Measurements from ENCODE around the gene FBXO31.

GRCh38 chr16:87369117-87369765, 14.3 kb downstream of the FBXO31 start:
- no peak for TF ChIP-seq YY1 (IDR thresholded peaks at IDR 0.05; ENCODE audit: insufficient read depth, insufficient replicate concordance, low read depth, low read length)
- TF ChIP-seq HIVEP1 (CRISPR knock-in tag; IDR thresholded peaks at IDR 0.05) = no peak
- TF ChIP-seq PRMT3 (CRISPR knock-in tag; IDR thresholded peaks at IDR 0.05; ENCODE audit: borderline replicate concordance, low read depth) = no peak
- no peak for TF ChIP-seq NFYB (CRISPR knock-in tag; IDR thresholded peaks at IDR 0.05)
- TF ChIP-seq, protein P1, sequence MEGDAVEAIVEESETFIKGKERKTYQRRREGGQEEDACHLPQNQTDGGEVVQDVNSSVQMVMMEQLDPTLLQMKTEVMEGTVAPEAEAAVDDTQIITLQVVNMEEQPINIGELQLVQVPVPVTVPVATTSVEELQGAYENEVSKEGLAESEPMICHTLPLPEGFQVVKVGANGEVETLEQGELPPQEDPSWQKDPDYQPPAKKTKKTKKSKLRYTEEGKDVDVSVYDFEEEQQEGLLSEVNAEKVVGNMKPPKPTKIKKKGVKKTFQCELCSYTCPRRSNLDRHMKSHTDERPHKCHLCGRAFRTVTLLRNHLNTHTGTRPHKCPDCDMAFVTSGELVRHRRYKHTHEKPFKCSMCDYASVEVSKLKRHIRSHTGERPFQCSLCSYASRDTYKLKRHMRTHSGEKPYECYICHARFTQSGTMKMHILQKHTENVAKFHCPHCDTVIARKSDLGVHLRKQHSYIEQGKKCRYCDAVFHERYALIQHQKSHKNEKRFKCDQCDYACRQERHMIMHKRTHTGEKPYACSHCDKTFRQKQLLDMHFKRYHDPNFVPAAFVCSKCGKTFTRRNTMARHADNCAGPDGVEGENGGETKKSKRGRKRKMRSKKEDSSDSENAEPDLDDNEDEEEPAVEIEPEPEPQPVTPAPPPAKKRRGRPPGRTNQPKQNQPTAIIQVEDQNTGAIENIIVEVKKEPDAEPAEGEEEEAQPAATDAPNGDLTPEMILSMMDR (CRISPR knock-in tag; IDR thresholded peaks at IDR 0.05) = no peak
- TF ChIP-seq ZNF556 (CRISPR knock-in tag; IDR thresholded peaks at IDR 0.05; ENCODE audit: borderline replicate concordance) = no peak
- no peak for TF ChIP-seq XRCC5 (optimal IDR thresholded peaks at IDR 0.05; ENCODE audit: low read length)
- TF ChIP-seq, protein P2, sequence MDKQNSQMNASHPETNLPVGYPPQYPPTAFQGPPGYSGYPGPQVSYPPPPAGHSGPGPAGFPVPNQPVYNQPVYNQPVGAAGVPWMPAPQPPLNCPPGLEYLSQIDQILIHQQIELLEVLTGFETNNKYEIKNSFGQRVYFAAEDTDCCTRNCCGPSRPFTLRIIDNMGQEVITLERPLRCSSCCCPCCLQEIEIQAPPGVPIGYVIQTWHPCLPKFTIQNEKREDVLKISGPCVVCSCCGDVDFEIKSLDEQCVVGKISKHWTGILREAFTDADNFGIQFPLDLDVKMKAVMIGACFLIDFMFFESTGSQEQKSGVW (CRISPR knock-in tag; IDR thresholded peaks at IDR 0.05; ENCODE audit: borderline replicate concordance) = no peak
- TF ChIP-seq POLR2AphosphoS2 (IDR thresholded peaks at IDR 0.05; ENCODE audit: low read depth, low read length) = no peak
- TF ChIP-seq IRF1 (CRISPR knock-in tag; IDR thresholded peaks at IDR 0.05; ENCODE audit: low read depth) = no peak
- no peak for TF ChIP-seq ESRRA (CRISPR knock-in tag; IDR thresholded peaks at IDR 0.05; ENCODE audit: low read depth)
- no peak for TF ChIP-seq ZNF629 (CRISPR knock-in tag; conservative IDR thresholded peaks at IDR 0.05)

Measured in HepG2 (cell line).